HepG2 (cell line): ENCODE measurements around the gene MINDY1. TPM values are rescaled to one million over a fixed set of nuclear protein-coding genes. Genes with fewer than 3 reads are reported as not detected.

ENCODE experiments used
- E2F1 ChIP-seq: sonication (generic); formaldehyde crosslinking; IDR thresholded peaks from 2 replicates; pipeline ENCODE4 v1.5.0; 2020; ENCODE audit warnings: missing genetic modification reagents
- ETV6 ChIP-seq: sonication (generic); formaldehyde crosslinking; conservative IDR thresholded peaks from 2 replicates; pipeline ENCODE4 v1.4.0; 2020; ENCODE audit warnings: missing genetic modification reagents
- HES4 ChIP-seq: sonication (generic); formaldehyde crosslinking; IDR thresholded peaks from 2 replicates; pipeline ENCODE4 v1.9.0; 2021; ENCODE audit warnings: mild to moderate bottlenecking, missing genetic modification reagents, borderline replicate concordance
- HOXA9 ChIP-seq: sonication (generic); formaldehyde crosslinking; IDR thresholded peaks from 2 replicates; pipeline ENCODE4 v1.8.1; 2022; ENCODE audit warnings: missing genetic modification reagents, mild to moderate bottlenecking, moderate library complexity, borderline replicate concordance
- MAF1 ChIP-seq: sonication (generic); formaldehyde crosslinking; IDR thresholded peaks from 2 replicates; pipeline ENCODE4 v1.5.0; 2020; ENCODE audit warnings: missing genetic modification reagents, borderline replicate concordance
- MLLT10 ChIP-seq: sonication (generic); formaldehyde crosslinking; IDR thresholded peaks from 2 replicates; pipeline ENCODE4 v1.4.0; 2020; ENCODE audit warnings: missing genetic modification reagents
- NFATC3 ChIP-seq: sonication (generic); formaldehyde crosslinking; IDR thresholded peaks from 2 replicates; pipeline ENCODE4 v1.5.1; 2020; ENCODE audit warnings: mild to moderate bottlenecking, missing genetic modification reagents
- NFE2L2 ChIP-seq: fragments of 150-350 bp; IDR thresholded peaks from 2 replicates; pipeline ENCODE4 v1.6.1; 2014; ENCODE audit warnings: low read length
- POLR2AphosphoS2 ChIP-seq: IDR thresholded peaks from 2 replicates; pipeline ENCODE4 v1.6.1; 2011; ENCODE audit warnings: low read depth, low read length, improper control_type of control experiment
- SIN3A ChIP-seq: IDR thresholded peaks from 2 replicates; pipeline ENCODE4 v1.6.1; 2011; ENCODE audit warnings: low read depth, mild to moderate bottlenecking, control low read depth, low read length, borderline replicate concordance
- SKI ChIP-seq: fragments of 450-650 bp; IDR thresholded peaks from one replicate; pipeline ENCODE4 v1.6.1; 2018; ENCODE audit warnings: mild to moderate bottlenecking; ENCODE audit not compliant: partially characterized antibody
- TCF7L2 ChIP-seq: IDR thresholded peaks from 2 replicates; pipeline ENCODE4 v1.6.1; 2011; ENCODE audit warnings: mild to moderate bottlenecking, low read depth, low read length, moderate library complexity
- U2AF2 ChIP-seq: fragments of 200-400 bp; formaldehyde crosslinking; IDR thresholded peaks from 2 replicates; pipeline ENCODE4 v1.6.1; 2017; ENCODE audit warnings: low read depth, mild to moderate bottlenecking, low read length
- ZNF251 ChIP-seq: sonication (generic); formaldehyde crosslinking; IDR thresholded peaks from 2 replicates; pipeline ENCODE4 v1.9.0; 2021; ENCODE audit warnings: mild to moderate bottlenecking, missing genetic modification reagents
- ZNF362 ChIP-seq: sonication (generic); formaldehyde crosslinking; IDR thresholded peaks from 2 replicates; pipeline ENCODE4 v1.4.0; 2020; ENCODE audit warnings: missing genetic modification reagents, mild to moderate bottlenecking, borderline replicate concordance
- ZNF546 ChIP-seq: sonication (generic); formaldehyde crosslinking; conservative IDR thresholded peaks from 2 replicates; pipeline ENCODE4 v1.8.1; 2023; ENCODE audit warnings: mild to moderate bottlenecking, missing genetic modification reagents
- ZNF749 ChIP-seq: sonication (generic); formaldehyde crosslinking; IDR thresholded peaks from 2 replicates; pipeline ENCODE4 v1.8.0; 2022; ENCODE audit warnings: mild to moderate bottlenecking, missing genetic modification reagents, moderate library complexity, borderline replicate concordance
- polyA plus RNA-seq, 8 experiments: library from polyadenylated mRNA; depleted of rRNA in 3 of 8; stranded (reverse) in 7 of 8; unstranded in 1 of 8; fragments of >200 nt; fragmentation: Illumina TruSeq in 4 of 8; extraction: Trizol in 4 of 8; gene quantifications; 2 replicates each; pipeline versions ENCODE4 v1.2.1 to v1.2.3, GENCODE V29; 2011 to 2016; ENCODE audit warnings: low read depth in 4 of 8, missing spikeins in 1 of 8, mixed read lengths in 1 of 8; ENCODE audit not compliant: insufficient read depth in 1 of 8
- total RNA-seq, 5 experiments: library from RNA; depleted of rRNA; stranded (reverse); fragments of >200 nt; fragmentation: Illumina TruSeq; extraction: Trizol; gene quantifications; 2 replicates each; pipeline ENCODE4 v1.2.3, GENCODE V29; 2016; ENCODE audit warnings: low read depth in 1 of 5
- TF ChIP-seq, protein P1 (sequence below): sonication (generic); formaldehyde crosslinking; IDR thresholded peaks from 2 replicates; pipeline ENCODE4 v1.4.0; 2020; ENCODE audit warnings: missing genetic modification reagents, borderline replicate concordance
- TF ChIP-seq, protein P2 (sequence below): sonication (generic); formaldehyde crosslinking; conservative IDR thresholded peaks from 2 replicates; pipeline ENCODE4 v1.4.0; 2020; ENCODE audit warnings: missing genetic modification reagents
- TF ChIP-seq, protein P3 (sequence below): sonication (generic); formaldehyde crosslinking; IDR thresholded peaks from 2 replicates; pipeline ENCODE4 v1.5.0; 2020; ENCODE audit warnings: missing genetic modification reagents

MINDY1 gene
- total and polyA plus RNA-seq, 2 of the 13 experiments (the other 11 are each of a cell fraction or from before 2014, with no cell fraction given): 11.1 to 15.0 TPM

DNA sequence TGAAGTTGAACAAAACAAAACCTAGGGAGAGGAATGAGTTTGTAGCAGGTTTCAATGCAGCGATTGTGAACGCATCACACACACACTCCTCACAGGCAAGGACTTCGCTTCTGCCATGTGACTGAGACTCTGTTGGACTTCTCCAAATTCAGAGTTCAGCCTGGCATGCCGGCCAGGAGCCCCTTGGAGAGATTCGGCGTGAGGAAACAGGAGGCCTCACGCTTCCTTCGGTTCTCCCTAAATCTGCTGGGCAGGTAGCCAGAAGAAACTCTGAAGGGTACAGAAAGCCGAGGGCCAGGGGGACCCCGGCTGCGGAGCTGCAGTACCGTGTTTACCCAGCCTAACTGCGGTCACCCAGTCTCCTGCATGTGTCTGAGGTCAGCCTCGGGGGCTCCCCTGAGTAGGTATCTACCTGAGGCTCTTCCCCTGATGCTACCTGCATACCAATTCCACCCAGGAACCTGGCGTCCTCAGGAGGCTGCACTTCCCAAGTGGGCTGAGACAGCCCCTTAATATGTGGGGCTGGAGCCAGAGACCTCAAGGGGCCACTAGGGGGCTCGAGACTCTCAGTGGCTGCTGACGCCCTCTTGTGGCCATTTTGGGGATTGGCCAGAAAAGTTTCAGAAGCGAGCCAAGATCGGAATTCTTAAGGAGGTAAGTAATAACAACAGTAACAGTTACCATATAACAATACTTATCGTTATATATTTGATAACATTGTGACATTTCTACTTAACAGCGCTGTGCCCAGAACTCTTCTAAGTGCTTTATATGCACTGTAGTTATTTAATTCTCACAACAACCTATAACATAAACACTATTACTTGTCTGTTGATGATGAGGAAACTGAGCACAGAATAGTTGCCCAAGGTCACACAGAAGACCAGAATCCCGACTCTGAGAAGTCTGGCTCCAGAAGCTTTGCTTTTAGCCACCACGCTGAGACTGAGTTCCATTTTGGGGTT, 27.3 kb downstream of the MINDY1 start (continued):
- no peak for TF ChIP-seq E2F1 (CRISPR knock-in tag)
- TF ChIP-seq NFE2L2: no peak
- TF ChIP-seq HOXA9 (CRISPR knock-in tag): no peak
- no peak for TF ChIP-seq ZNF546 (CRISPR knock-in tag)
- 0 out of 2 replicates have a peak, but pooled peaks have one; percentile 59 for TF ChIP-seq MAF1
- no peak for TF ChIP-seq U2AF2
- no peak for TF ChIP-seq ZNF251 (CRISPR knock-in tag)
- TF ChIP-seq, protein P1, sequence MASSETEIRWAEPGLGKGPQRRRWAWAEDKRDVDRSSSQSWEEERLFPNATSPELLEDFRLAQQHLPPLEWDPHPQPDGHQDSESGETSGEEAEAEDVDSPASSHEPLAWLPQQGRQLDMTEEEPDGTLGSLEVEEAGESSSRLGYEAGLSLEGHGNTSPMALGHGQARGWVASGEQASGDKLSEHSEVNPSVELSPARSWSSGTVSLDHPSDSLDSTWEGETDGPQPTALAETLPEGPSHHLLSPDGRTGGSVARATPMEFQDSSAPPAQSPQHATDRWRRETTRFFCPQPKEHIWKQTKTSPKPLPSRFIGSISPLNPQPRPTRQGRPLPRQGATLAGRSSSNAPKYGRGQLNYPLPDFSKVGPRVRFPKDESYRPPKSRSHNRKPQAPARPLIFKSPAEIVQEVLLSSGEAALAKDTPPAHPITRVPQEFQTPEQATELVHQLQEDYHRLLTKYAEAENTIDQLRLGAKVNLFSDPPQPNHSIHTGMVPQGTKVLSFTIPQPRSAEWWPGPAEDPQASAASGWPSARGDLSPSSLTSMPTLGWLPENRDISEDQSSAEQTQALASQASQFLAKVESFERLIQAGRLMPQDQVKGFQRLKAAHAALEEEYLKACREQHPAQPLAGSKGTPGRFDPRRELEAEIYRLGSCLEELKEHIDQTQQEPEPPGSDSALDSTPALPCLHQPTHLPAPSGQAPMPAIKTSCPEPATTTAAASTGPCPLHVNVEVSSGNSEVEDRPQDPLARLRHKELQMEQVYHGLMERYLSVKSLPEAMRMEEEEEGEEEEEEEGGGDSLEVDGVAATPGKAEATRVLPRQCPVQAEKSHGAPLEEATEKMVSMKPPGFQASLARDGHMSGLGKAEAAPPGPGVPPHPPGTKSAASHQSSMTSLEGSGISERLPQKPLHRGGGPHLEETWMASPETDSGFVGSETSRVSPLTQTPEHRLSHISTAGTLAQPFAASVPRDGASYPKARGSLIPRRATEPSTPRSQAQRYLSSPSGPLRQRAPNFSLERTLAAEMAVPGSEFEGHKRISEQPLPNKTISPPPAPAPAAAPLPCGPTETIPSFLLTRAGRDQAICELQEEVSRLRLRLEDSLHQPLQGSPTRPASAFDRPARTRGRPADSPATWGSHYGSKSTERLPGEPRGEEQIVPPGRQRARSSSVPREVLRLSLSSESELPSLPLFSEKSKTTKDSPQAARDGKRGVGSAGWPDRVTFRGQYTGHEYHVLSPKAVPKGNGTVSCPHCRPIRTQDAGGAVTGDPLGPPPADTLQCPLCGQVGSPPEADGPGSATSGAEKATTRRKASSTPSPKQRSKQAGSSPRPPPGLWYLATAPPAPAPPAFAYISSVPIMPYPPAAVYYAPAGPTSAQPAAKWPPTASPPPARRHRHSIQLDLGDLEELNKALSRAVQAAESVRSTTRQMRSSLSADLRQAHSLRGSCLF (CRISPR knock-in tag): no peak
- no peak for TF ChIP-seq ZNF749 (CRISPR knock-in tag)
- no peak; the same call in 1 of the 2 replicates for TF ChIP-seq ETV6 (CRISPR knock-in tag)
- TF ChIP-seq SIN3A: no peak
- no peak for TF ChIP-seq TCF7L2
- TF ChIP-seq, protein P2, sequence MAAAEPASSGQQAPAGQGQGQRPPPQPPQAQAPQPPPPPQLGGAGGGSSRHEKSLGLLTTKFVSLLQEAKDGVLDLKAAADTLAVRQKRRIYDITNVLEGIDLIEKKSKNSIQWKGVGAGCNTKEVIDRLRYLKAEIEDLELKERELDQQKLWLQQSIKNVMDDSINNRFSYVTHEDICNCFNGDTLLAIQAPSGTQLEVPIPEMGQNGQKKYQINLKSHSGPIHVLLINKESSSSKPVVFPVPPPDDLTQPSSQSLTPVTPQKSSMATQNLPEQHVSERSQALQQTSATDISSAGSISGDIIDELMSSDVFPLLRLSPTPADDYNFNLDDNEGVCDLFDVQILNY (CRISPR knock-in tag): no peak
- TF ChIP-seq, protein P3, sequence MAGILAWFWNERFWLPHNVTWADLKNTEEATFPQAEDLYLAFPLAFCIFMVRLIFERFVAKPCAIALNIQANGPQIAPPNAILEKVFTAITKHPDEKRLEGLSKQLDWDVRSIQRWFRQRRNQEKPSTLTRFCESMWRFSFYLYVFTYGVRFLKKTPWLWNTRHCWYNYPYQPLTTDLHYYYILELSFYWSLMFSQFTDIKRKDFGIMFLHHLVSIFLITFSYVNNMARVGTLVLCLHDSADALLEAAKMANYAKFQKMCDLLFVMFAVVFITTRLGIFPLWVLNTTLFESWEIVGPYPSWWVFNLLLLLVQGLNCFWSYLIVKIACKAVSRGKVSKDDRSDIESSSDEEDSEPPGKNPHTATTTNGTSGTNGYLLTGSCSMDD (CRISPR knock-in tag): no peak
- TF ChIP-seq POLR2AphosphoS2: no peak
- TF ChIP-seq MLLT10: no peak
- peak; percentile 33; the same call in 1 of the 2 replicates for TF ChIP-seq ZNF362 (CRISPR knock-in tag)
- TF ChIP-seq NFATC3 (CRISPR knock-in tag): no peak
- TF ChIP-seq SKI: peak; percentile 14
- TF ChIP-seq HES4 (CRISPR knock-in tag): no peak
